Caco-2 (cell line): ENCODE data around the gene SMIM27. TPM values are rescaled to one million over a fixed set of nuclear protein-coding genes. Genes with fewer than 3 reads are reported as not detected.

Experiments
- BruUV-seq: library from RNA; stranded (reverse); fragments of 400-500 nt; replicated peaks from 2 replicates; lab custom pipeline; 2021; lab: Mats Ljungman, UMichigan
- CTCF ChIA-PET: fragments of 300-600 bp; sonication (Branson Sonifier 250); formaldehyde crosslinking; loops from one replicate; lab custom pipeline; 2022; ENCODE audit warnings: antibody characterized with exemption; lab: Charles Lee
- POLR2A ChIA-PET: fragments of 300-600 bp; sonication (Branson Sonifier 250); formaldehyde crosslinking; loops from one replicate; lab custom pipeline; 2022; ENCODE audit warnings: antibody characterized with exemption; lab: Charles Lee
- DNase-seq, 2 experiments: peaks; one replicate each; pipeline versions ENCODE4 v3.0.0 to v3.0.0-alpha.2; 2020 to 2022
- H3K27me3 ChIP-seq: replicated peaks from 2 replicates; pipeline ENCODE4 v1.6.0; 2011; ENCODE audit warnings: low read length; ENCODE audit not compliant: control insufficient read depth, insufficient read depth
- H3K36me3 ChIP-seq: 2 replicates; pipeline ENCODE4 v1.5.1; 2011; ENCODE audit warnings: low read length; ENCODE audit not compliant: control insufficient read depth, insufficient read depth
- H3K4me1 ChIP-seq: fragments of 250-450 bp; sonication (Bioruptor Pico); 2 replicates; pipeline ENCODE4 v1.5.1; 2020; ENCODE audit warnings: mild to moderate bottlenecking
- H3K4me3 ChIP-seq: 2 replicates; pipeline ENCODE4 v1.5.1; 2011; ENCODE audit warnings: low read depth, mild to moderate bottlenecking, control low read depth, low read length
- H3K9me3 ChIP-seq: fragments of 250-450 bp; sonication (Bioruptor Pico); 2 replicates; pipeline ENCODE4 v1.5.1; 2020; ENCODE audit warnings: mild to moderate bottlenecking, moderate library complexity
- H3K27ac Mint-ChIP-seq: one replicate; pipeline ENCODE4 v1.8.0; 2022; ENCODE audit warnings: mixed read lengths; ENCODE audit not compliant: unreplicated experiment
- H3K27me3 Mint-ChIP-seq: one replicate; pipeline ENCODE4 v1.8.0; 2022; ENCODE audit warnings: mixed read lengths; ENCODE audit not compliant: insufficient read depth, unreplicated experiment
- H3K36me3 Mint-ChIP-seq: one replicate; pipeline ENCODE4 v1.8.0; 2022; ENCODE audit warnings: mild to moderate bottlenecking, mixed read lengths; ENCODE audit not compliant: insufficient read depth, unreplicated experiment
- H3K4me1 Mint-ChIP-seq: one replicate; pipeline ENCODE4 v1.8.0; 2022; ENCODE audit warnings: low read depth, mixed read lengths; ENCODE audit not compliant: unreplicated experiment
- H3K4me3 Mint-ChIP-seq: one replicate; pipeline ENCODE4 v1.8.0; 2022; ENCODE audit warnings: mild to moderate bottlenecking, moderate library complexity, mixed read lengths; ENCODE audit not compliant: unreplicated experiment
- H3K9me3 Mint-ChIP-seq: one replicate; pipeline ENCODE4 v1.8.0; 2022; ENCODE audit warnings: mixed read lengths; ENCODE audit not compliant: unreplicated experiment
- intact Hi-C: fragments of 100-400 bp; cut with micrococcal nuclease; formaldehyde crosslinking; loops from one replicate; pipeline ENCODE4 v1.10.0; 2022; ENCODE audit not compliant: unreplicated experiment
- total RNA-seq: library from RNA; stranded (reverse); gene quantifications from 2 replicates; pipeline ENCODE4 v1.2.3, GENCODE V29; 2022
- TF ChIP-seq, protein P1 (sequence below), 2 experiments: fragments of 200-600 bp in 1 of 2; IDR thresholded peaks; 1 replicate in 1 of 2; 2 replicates in 1 of 2; pipeline versions ENCODE4 v1.5.1 to v1.8.0; 2011 to 2022; ENCODE audit warnings: antibody characterized with exemption in 1 of 2, control low read depth in 1 of 2, inconsistent platforms in 1 of 2, low read depth in 1 of 2, low read length in 1 of 2, mild to moderate bottlenecking in 1 of 2, moderate library complexity in 1 of 2; ENCODE audit not compliant: insufficient read depth in 1 of 2, severe bottlenecking in 1 of 2, unreplicated experiment in 1 of 2

The SMIM27 gene
- total RNA-seq, 1 experiment from 2014 or later, result 5.3 TPM

DNA sequence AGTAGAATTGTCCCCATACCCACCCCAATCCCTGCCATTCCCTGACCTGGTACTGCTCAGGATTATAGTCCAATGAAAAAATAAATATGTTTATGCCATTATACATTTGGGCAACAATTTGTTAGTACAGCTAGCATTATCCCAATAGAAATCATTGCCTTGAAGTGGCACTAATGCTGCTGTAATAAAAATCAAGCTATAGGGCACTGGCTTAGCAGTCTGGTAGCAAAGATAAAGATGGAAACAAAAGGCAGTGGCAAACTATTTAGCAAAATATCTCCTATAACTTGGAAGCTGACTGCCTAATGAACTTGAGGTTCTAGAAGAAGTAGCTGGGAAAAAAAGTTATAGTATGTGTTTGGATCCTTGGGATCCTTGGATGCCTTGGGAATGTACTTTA, 2.5 kb downstream of the SMIM27 start:
- Mint-ChIP-seq H3K36me3 (peaks cover 36% of the 10 kb centered on the region), H3K9me3 (no peaks in the 10 kb centered on the region), H3K4me3 (no peak overlapping the region), H3K4me1 (peaks cover 7% of the 10 kb centered on the region), H3K27me3 (no peaks in the 10 kb centered on the region), H3K27ac (no peak overlapping the region)
- POLR2A ChIA-PET, result no interaction called here
- no peak for DNase-seq
- no TSS peak for BruUV-seq
- Histone ChIP-seq H3K36me3 (no peaks in the 10 kb centered on the region), H3K4me3 (no peak overlapping the region), H3K9me3 (no peaks in the 10 kb centered on the region), H3K27me3 (no peaks in the 10 kb centered on the region), H3K4me1 (no peaks in the 10 kb centered on the region)
- TF ChIP-seq, protein P1, sequence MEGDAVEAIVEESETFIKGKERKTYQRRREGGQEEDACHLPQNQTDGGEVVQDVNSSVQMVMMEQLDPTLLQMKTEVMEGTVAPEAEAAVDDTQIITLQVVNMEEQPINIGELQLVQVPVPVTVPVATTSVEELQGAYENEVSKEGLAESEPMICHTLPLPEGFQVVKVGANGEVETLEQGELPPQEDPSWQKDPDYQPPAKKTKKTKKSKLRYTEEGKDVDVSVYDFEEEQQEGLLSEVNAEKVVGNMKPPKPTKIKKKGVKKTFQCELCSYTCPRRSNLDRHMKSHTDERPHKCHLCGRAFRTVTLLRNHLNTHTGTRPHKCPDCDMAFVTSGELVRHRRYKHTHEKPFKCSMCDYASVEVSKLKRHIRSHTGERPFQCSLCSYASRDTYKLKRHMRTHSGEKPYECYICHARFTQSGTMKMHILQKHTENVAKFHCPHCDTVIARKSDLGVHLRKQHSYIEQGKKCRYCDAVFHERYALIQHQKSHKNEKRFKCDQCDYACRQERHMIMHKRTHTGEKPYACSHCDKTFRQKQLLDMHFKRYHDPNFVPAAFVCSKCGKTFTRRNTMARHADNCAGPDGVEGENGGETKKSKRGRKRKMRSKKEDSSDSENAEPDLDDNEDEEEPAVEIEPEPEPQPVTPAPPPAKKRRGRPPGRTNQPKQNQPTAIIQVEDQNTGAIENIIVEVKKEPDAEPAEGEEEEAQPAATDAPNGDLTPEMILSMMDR (IDR thresholded peaks at IDR 0.05; ENCODE audit: insufficient read depth in 1 of 2, low read depth in 1 of 2, low read length in 1 of 2, severe bottlenecking in 1 of 2, unreplicated experiment in 1 of 2), result no peak
- CTCF ChIA-PET, result no interaction called here
- intact Hi-C loops, result no loop called here

DNA sequence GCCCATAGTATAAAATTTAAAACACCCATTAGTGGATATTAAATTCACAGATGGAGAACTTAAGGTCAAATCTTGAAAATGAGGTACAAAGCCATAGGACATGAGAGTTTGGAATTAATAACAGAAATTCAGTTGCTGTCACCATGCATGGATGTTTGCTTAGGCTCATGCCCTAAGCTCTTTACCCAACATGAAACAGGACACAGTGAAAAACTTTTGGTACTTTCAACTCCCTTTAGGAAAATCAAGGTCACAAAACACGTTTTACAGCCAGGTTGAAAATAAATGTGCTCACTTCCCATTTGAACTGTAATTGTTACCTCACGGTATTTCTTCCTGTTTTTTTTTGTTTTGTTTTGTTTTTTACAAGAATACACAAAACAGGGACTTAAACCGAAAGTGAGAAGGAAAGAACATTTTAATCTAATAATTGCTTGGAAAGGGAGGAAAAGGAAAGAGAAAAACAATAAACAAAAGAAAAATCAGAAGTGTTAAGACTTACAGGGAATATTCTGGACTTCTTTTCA, 6.3 kb downstream of the SMIM27 start:
- H3K27ac Mint-ChIP-seq, result no peak overlapping the region
- Histone ChIP-seq H3K9me3 (no peaks in the 10 kb centered on the region), H3K27me3 (no peaks in the 10 kb centered on the region), H3K4me3 (no peak overlapping the region), H3K36me3 (no peaks in the 10 kb centered on the region), H3K4me1 (no peaks in the 10 kb centered on the region)
- peaks cover 6% of the 10 kb centered on the region for H3K36me3 Mint-ChIP-seq
- ChIA-PET CTCF (interaction anchor here (0.8 kb wide), 1 partner anchor 14 kb away, joined by 3 read pairs; no protein-coding TSS in a partner anchor), POLR2A (no interaction called here)
- intact Hi-C loops, result no loop called here
- H3K4me3 Mint-ChIP-seq, result no peak overlapping the region
- DNase-seq, result no peak
- H3K27me3 Mint-ChIP-seq, result no peaks in the 10 kb centered on the region
- no TSS peak for BruUV-seq
- no peaks in the 10 kb centered on the region for H3K4me1 Mint-ChIP-seq
- TF ChIP-seq, protein P1 (IDR thresholded peaks at IDR 0.05; ENCODE audit: insufficient read depth in 1 of 2, low read depth in 1 of 2, low read length in 1 of 2, severe bottlenecking in 1 of 2, unreplicated experiment in 1 of 2), result no peak
- H3K9me3 Mint-ChIP-seq, result no peaks in the 10 kb centered on the region

DNA sequence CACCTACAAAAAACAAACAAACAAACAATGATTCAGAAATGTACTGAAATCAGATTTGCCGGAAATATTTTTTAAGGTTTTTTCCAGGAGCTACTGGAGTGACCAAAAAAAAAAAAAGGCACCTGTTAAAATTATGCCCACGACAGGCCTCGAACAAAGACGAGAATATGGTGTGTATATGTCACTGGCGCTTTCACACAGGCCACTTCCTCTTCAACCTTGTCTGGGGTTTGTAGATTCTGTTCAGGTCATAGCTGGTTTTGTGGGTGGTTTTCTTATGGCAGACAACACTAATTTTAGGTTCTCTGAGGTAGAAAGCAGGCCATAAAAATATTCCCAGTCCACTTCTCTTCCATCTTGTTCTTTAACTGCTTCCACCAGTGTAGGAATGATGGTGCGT, 13.8 kb downstream of the SMIM27 start:
- H3K9me3 Mint-ChIP-seq, result no peaks in the 10 kb centered on the region
- peaks cover 40% of the 10 kb centered on the region for H3K36me3 Mint-ChIP-seq
- Histone ChIP-seq H3K36me3 (no peaks in the 10 kb centered on the region), H3K27me3 (no peaks in the 10 kb centered on the region), H3K4me1 (no peaks in the 10 kb centered on the region), H3K4me3 (no peak overlapping the region), H3K9me3 (no peaks in the 10 kb centered on the region)
- intact Hi-C loops, result no loop called here
- H3K27me3 Mint-ChIP-seq, result no peaks in the 10 kb centered on the region
- ChIA-PET POLR2A (no interaction called here), CTCF (no interaction called here)
- DNase-seq, result no peak
- TF ChIP-seq, protein P1 (IDR thresholded peaks at IDR 0.05; ENCODE audit: insufficient read depth in 1 of 2, low read depth in 1 of 2, low read length in 1 of 2, severe bottlenecking in 1 of 2, unreplicated experiment in 1 of 2), result no peak
- no peak overlapping the region for H3K4me3 Mint-ChIP-seq
- BruUV-seq, result no TSS peak
- H3K4me1 Mint-ChIP-seq, result no peaks in the 10 kb centered on the region
- H3K27ac Mint-ChIP-seq, result no peak overlapping the region
